Measurements from ENCODE around the gene RBPJ. TPM values are rescaled to one million over a fixed set of nuclear protein-coding genes. Genes with fewer than 3 reads are reported as not detected.

Gene RBPJ
- polyA plus RNA-seq, 4 donors, result 13.0 to 50.6 (median 17.8) TPM

DNA sequence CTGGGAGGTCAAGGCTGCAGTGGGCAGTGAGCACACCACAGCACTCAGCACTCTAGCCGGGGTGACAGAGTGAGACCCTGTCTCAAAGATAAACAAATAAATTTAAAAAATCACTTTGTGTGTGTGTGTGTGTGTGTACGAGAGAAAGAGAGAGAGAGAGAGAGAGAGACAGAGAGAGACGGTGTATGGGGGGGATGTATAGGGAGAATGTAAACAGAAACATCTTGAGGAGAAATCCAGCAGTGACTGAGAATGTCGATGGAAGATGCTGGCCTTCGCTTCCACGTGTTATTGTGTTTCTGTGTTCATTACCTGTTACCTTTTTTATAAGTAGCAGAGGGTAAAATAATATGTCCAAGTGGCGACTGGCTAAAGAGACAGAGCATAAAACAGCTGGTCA lies 23.6 kb upstream of the RBPJ start:
- Histone ChIP-seq H3K36me3 (ENCODE audit: control insufficient read depth in 3 of 3, insufficient read depth in 2 of 3, low read depth in 1 of 3, low read length in 3 of 3) (no peaks in the 10 kb centered on the region), H3K4me1 (ENCODE audit: control insufficient read depth in 3 of 3, insufficient read depth in 2 of 3, low read depth in 1 of 3, low read length in 2 of 3) (no peaks in the 10 kb centered on the region), H3K27ac (ENCODE audit: low read depth in 1 of 3, low read length in 2 of 3) (no peak overlapping the region), H3K4me3 (ENCODE audit: low read depth in 1 of 3, low read length in 3 of 3) (no peak overlapping the region), H3K27me3 (ENCODE audit: control insufficient read depth in 3 of 3, insufficient read depth in 3 of 3, low read length in 3 of 3) (no peaks in the 10 kb centered on the region), H3K9me3 (ENCODE audit: control insufficient read depth in 2 of 2, insufficient read depth in 1 of 2, low read depth in 1 of 2, low read length in 1 of 2) (no peaks in the 10 kb centered on the region)
- WGBS, 3 donors, result 83 to 91% (median 90%) methylated on average over 7 of the region's 7 CpGs
- DNase-seq (no peak), FAIRE-seq (no peak)

DNA sequence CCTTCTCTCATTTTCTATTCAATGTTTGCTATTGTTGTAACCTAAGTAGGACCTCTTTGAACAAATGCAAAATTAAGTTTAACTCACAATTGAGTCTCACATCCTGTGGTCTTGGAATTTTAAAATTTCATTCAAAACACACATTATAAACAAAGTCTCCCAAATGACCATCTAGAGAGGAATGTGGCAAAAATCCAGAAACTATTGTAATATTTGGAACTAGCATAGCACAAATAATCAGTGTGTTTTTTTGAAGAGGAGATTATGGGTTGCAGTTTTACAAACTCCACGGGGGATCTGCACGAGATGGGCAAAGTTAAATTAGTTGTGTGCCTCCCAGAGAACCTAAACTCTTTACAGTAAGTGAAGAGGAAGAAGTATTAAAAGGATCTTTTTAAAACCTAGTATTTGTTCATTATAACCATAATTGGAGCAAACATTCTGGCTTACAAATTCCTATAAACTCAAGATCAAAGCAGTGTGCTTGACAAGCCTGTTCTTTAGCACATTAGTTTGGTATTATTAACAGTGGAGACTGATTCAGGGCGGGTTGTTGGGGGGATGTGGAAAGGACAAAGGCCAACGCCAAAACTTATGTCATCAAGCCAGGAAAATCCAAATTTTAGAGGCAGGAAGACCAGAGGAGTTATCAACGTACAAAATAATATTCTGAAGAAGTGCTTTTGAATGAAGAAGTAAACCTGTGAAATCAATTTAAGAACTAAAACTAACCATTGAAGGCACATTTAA lies 22.4 kb upstream of the RBPJ start:
- Histone ChIP-seq H3K9me3 (ENCODE audit: control insufficient read depth in 2 of 2, insufficient read depth in 1 of 2, low read depth in 1 of 2, low read length in 1 of 2) (no peaks in the 10 kb centered on the region), H3K27me3 (ENCODE audit: control insufficient read depth in 3 of 3, insufficient read depth in 3 of 3, low read length in 3 of 3) (no peaks in the 10 kb centered on the region), H3K36me3 (ENCODE audit: control insufficient read depth in 3 of 3, insufficient read depth in 2 of 3, low read depth in 1 of 3, low read length in 3 of 3) (no peaks in the 10 kb centered on the region), H3K27ac (ENCODE audit: low read depth in 1 of 3, low read length in 2 of 3) (no peak overlapping the region), H3K4me1 (ENCODE audit: control insufficient read depth in 3 of 3, insufficient read depth in 2 of 3, low read depth in 1 of 3, low read length in 2 of 3) (no peaks in the 10 kb centered on the region), H3K4me3 (ENCODE audit: low read depth in 1 of 3, low read length in 3 of 3) (no peak overlapping the region)
- DNase-seq, result no peak
- WGBS, 3 donors, result 56 to 65% (median 57%) methylated on average over 5 of the region's 5 CpGs
- no peak for FAIRE-seq

DNA sequence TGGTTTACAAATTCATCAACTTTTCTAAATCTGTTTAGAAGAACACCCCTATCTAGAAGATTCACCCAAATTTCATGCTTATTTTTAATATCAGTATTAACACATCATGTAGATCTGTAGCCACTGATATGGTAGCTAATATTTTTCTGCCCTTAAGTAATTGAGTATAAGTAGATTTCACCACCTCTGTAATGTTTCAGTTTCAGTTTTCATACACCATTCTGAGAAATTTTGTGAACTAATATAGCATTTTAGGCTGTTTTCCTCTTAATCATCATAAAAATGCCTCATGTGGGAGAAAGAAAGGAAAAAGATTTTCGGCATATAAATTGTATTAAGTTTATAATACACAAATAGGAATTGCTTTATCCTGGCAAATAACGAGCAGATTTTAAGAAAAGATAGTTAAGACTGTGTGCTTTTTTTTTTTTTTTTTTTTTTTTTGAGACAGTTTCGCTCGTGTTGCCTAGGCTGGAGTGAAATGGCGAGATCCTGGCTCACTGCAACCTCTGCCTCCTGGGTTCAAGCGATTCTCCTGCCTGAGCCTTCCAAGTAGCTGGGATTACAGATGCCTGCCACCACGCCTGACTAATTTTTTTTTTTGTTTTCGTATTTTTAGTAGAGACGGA lies 21.4 kb upstream of the RBPJ start:
- no peak for FAIRE-seq
- Histone ChIP-seq H3K36me3 (ENCODE audit: control insufficient read depth in 3 of 3, insufficient read depth in 2 of 3, low read depth in 1 of 3, low read length in 3 of 3) (no peaks in the 10 kb centered on the region), H3K27me3 (ENCODE audit: control insufficient read depth in 3 of 3, insufficient read depth in 3 of 3, low read length in 3 of 3) (no peaks in the 10 kb centered on the region), H3K9me3 (ENCODE audit: control insufficient read depth in 2 of 2, insufficient read depth in 1 of 2, low read depth in 1 of 2, low read length in 1 of 2) (no peaks in the 10 kb centered on the region), H3K4me3 (ENCODE audit: low read depth in 1 of 3, low read length in 3 of 3) (no peak overlapping the region), H3K27ac (ENCODE audit: low read depth in 1 of 3, low read length in 2 of 3) (no peak overlapping the region), H3K4me1 (ENCODE audit: control insufficient read depth in 3 of 3, insufficient read depth in 2 of 3, low read depth in 1 of 3, low read length in 2 of 3) (no peaks in the 10 kb centered on the region)
- WGBS, 3 donors, result 60 to 75% (median 73%) methylated on average over 9 of the region's 9 CpGs
- no peak for DNase-seq

DNA sequence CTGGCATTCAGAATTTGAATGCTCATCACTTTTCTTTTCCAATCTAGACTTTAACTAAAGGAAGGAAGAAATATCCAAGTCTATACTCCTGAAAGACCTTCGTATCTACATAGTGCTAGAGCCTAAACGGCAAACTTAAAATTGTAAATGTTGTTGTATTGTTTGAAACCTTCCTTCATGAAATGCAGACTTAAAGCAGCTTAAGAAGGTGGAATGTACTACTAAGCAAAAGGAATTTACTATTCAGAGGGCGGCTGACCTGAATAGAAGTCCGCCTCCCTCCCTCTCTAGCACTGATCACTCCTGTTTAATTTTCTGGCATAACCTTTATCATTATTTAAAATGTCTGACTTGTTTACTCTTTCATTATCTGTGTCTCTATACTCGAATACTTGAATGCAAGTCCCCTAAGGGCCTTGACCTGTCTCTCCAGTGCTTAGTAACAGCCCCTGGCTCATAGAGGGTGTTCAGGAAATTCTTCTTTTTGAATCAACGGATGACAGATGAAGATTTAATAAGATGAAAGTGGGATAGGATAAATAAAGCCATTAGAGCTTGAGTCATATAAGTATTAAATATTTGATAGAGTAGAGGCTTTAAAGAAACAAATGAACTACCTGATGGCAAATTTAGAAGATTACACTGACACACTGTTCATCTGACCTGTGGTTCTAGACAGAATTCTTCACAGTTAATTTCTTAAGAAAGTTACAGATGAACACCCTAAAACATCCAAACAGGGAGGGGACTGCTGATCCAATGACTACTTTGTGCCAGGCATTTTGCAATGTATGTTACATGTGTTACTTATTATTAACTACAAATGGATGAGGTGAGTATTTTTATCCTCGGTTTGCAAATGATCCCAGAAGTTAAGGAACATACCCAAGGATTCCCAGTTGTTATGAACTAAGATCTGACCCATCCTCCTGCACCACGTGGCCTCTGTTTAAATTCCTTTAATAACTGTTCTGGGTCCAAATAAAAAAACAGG lies 20.2 kb upstream of the RBPJ start:
- Histone ChIP-seq H3K4me1 (ENCODE audit: control insufficient read depth in 3 of 3, insufficient read depth in 2 of 3, low read depth in 1 of 3, low read length in 2 of 3) (no peaks in the 10 kb centered on the region), H3K27ac (ENCODE audit: low read depth in 1 of 3, low read length in 2 of 3) (no peak overlapping the region), H3K27me3 (ENCODE audit: control insufficient read depth in 3 of 3, insufficient read depth in 3 of 3, low read length in 3 of 3) (no peaks in the 10 kb centered on the region), H3K4me3 (ENCODE audit: low read depth in 1 of 3, low read length in 3 of 3) (no peak overlapping the region), H3K9me3 (ENCODE audit: control insufficient read depth in 2 of 2, insufficient read depth in 1 of 2, low read depth in 1 of 2, low read length in 1 of 2) (no peaks in the 10 kb centered on the region), H3K36me3 (ENCODE audit: control insufficient read depth in 3 of 3, insufficient read depth in 2 of 3, low read depth in 1 of 3, low read length in 3 of 3) (no peaks in the 10 kb centered on the region)
- 80 to 85% (median 82%) methylated on average over 8 of the region's 8 CpGs for WGBS, 3 donors
- FAIRE-seq (no peak), DNase-seq (no peak)

DNA sequence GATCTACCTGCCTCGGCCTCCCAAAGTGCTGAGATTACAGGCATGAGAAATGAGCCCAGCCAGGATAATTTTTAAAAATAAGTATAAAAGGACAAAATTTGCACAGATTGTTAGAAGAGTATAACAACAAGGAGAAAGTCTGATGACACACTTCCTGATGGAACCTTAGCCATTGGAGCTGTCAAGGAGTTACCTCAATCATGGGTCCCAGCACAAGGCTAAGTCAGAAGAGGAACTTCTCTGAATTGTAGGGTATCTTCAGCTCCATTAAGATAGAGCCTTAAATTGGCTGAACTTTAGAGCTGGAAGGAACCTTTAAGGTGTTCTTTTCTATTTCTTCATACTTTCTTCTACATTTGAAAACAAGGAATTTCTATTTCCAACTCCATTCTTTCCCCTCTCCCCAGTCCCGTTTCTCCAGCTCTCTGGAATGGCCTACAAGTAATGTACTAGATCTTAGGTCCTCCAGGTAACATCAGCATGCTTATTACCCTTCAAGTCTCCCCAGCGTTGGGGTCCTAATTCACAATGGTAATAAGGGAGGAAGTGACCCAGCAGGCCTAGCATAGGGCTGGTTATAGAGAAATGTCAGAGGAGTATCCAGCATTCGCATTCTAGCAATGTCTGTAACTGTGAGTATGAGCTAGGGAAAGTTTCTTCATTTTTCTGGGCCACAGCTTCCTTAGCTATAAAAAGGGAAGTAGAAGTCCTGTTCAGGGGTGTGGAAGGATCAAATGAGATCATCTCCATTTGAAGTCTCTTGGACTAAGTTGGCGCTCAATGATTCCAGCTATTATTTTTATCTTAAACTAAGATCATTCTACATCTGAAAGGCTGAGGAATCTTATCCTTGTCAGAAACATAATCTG lies 18.5 kb upstream of the RBPJ start:
- no peaks in the 10 kb centered on the region for H3K9me3 ChIP-seq (ENCODE audit: control insufficient read depth in 2 of 2, insufficient read depth in 1 of 2, low read depth in 1 of 2, low read length in 1 of 2)
- DNase-seq (no peak), FAIRE-seq (no peak)
- 87 to 97% (median 88%) methylated on average over 5 of the region's 5 CpGs for WGBS, 3 donors
- H3K36me3 ChIP-seq (ENCODE audit: control insufficient read depth in 3 of 3, insufficient read depth in 2 of 3, low read depth in 1 of 3, low read length in 3 of 3), result no peaks in the 10 kb centered on the region
- no peak overlapping the region for H3K27ac ChIP-seq (ENCODE audit: low read depth in 1 of 3, low read length in 2 of 3)
- H3K4me3 ChIP-seq (ENCODE audit: low read depth in 1 of 3, low read length in 3 of 3), result no peak overlapping the region
- H3K4me1 ChIP-seq (ENCODE audit: control insufficient read depth in 3 of 3, insufficient read depth in 2 of 3, low read depth in 1 of 3, low read length in 2 of 3), result no peaks in the 10 kb centered on the region
- no peaks in the 10 kb centered on the region for H3K27me3 ChIP-seq (ENCODE audit: control insufficient read depth in 3 of 3, insufficient read depth in 3 of 3, low read length in 3 of 3)

DNA sequence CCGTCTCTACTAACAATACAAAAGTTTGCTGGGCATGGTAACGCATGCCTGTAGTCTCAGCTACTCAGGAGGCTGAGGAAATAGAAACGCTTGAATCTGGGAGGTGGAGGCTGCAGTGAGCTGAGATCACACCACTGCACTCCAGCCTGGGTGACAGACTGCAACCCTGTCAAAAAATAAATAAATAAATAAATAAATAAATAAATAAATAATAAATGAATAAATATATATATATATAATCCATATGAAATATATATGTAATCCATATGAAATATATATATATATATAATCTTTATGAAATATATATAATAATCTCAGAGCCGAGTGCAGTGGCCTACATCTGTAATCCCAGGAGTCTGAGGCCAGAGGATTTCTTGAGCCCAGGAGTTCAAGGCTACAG lies 17.8 kb upstream of the RBPJ start:
- Histone ChIP-seq H3K4me3 (ENCODE audit: low read depth in 1 of 3, low read length in 3 of 3) (no peak overlapping the region), H3K36me3 (ENCODE audit: control insufficient read depth in 3 of 3, insufficient read depth in 2 of 3, low read depth in 1 of 3, low read length in 3 of 3) (no peaks in the 10 kb centered on the region), H3K27me3 (ENCODE audit: control insufficient read depth in 3 of 3, insufficient read depth in 3 of 3, low read length in 3 of 3) (no peaks in the 10 kb centered on the region), H3K27ac (ENCODE audit: low read depth in 1 of 3, low read length in 2 of 3) (no peak overlapping the region), H3K9me3 (ENCODE audit: control insufficient read depth in 2 of 2, insufficient read depth in 1 of 2, low read depth in 1 of 2, low read length in 1 of 2) (no peaks in the 10 kb centered on the region), H3K4me1 (ENCODE audit: control insufficient read depth in 3 of 3, insufficient read depth in 2 of 3, low read depth in 1 of 3, low read length in 2 of 3) (no peaks in the 10 kb centered on the region)
- no peak for FAIRE-seq
- DNase-seq, result no peak
- 93 to 97% (median 94%) methylated on average over 4 of the region's 4 CpGs for WGBS, 3 donors

DNA sequence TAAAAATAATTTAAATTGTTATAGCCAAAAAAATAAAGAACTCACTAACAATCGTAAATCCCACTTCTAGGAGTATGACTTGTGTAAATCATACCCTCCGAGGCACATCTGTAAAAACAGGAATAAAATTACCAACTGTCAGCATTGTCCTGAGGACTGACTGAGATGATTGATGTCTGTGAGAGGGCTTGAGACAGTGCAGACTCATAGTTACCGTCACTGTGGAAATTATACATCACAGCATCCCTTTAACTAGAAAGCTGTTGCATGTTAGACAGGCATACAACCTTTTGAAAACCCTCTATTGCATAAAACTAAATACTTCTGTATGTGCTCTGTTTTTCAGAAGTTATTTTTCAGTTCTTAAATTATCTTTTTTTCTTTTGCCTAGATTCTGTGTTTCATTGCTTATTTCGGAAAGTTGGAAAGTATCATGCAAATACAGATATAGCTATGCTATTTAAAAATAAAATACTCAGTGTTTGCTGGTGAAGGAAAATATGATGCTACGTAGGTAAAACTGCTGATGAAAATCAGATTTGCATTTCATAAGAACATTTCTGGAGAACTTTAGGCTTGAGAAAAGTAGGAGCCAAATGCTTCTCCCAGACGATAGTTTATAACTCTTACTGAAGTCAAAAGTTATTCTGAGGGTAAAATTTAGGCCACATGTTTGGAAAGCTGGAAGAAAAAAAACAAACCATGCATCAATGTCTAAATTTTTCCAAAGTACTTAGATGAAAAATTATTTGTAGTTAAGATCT lies 13.6 kb upstream of the RBPJ start:
- no peaks in the 10 kb centered on the region for H3K27me3 ChIP-seq (ENCODE audit: control insufficient read depth in 3 of 3, insufficient read depth in 3 of 3, low read length in 3 of 3)
- H3K36me3 ChIP-seq (ENCODE audit: control insufficient read depth in 3 of 3, insufficient read depth in 2 of 3, low read depth in 1 of 3, low read length in 3 of 3), result no peaks in the 10 kb centered on the region
- no peak overlapping the region for H3K4me3 ChIP-seq (ENCODE audit: low read depth in 1 of 3, low read length in 3 of 3)
- no peaks in the 10 kb centered on the region for H3K4me1 ChIP-seq (ENCODE audit: control insufficient read depth in 3 of 3, insufficient read depth in 2 of 3, low read depth in 1 of 3, low read length in 2 of 3)
- H3K9me3 ChIP-seq (ENCODE audit: control insufficient read depth in 2 of 2, insufficient read depth in 1 of 2, low read depth in 1 of 2, low read length in 1 of 2), result no peaks in the 10 kb centered on the region
- FAIRE-seq (no peak), DNase-seq (no peak)
- H3K27ac ChIP-seq (ENCODE audit: low read depth in 1 of 3, low read length in 2 of 3), result no peak overlapping the region
- WGBS, 3 donors, result 63 to 89% (median 85%) methylated on average over 6 of the region's 6 CpGs
